ENCODE data around the gene MYOZ3.

DNA sequence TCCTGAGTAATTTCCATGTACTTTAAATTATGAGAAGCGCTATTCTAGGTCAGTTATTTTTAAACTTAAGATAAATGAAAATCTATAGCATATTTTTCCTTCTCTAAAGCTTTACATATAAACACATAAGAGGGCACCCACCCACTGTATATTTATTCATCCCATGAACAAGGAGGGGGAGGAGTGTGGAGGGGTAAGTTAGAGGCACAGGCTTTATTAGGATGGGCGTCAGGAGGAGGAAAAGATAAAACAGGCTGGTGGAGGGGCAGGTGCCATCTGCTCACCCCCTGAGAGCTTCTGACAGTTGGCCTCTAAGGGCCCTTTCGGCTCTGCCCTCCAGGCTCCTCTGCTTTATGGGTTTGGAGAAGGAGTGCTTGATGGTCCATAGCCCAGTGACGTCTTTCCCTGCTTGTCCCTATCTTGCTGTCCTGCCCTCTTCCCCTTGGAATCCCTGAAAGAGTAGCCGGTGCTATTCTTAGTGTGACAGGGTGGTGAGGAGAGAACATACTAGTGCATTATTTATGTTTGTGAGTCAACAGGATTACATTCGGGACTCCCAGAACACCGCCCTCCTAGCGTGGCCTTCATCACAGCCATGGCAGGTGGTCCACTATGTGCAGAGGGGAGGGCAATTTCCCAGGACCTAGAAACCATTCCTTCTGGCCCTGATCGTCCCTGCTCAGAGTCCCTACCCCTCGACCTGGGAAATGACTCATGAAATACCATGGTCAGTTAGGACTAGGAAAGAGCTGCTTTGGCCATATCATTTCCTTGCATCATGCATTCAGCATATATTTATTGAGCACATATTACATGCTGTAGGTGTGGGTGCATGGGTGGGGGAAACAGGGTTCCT, 28.5 kb upstream of the MYOZ3 start:
- no peak for TF ChIP-seq CTCF (conservative IDR thresholded peaks at IDR 0.05; ENCODE audit: low read length)
- no peak for TF ChIP-seq EZH2phosphoT487 (IDR thresholded peaks at IDR 0.05; ENCODE audit: borderline replicate concordance, low read depth, low read length)
